Measurements from ENCODE around the gene GSTM1.
A peak's percentile ranks its signal among the peaks of the same experiment; 100 is the strongest.
"Not testable (repeated sequence)": the region's sequence is repeated elsewhere in the genome, so short reads cannot be mapped to it uniquely, and the experiment has no call there.

The GSTM1 gene

GRCh38 chr1:109660691-109661026 is 27.0 kb upstream of the GSTM1 start:
- DNase-seq (ENCODE audit: low spot score) = not testable (repeated sequence)

GRCh38 chr1:109661391-109661790 is 26.2 kb upstream of the GSTM1 start:
- no peak for DNase-seq (ENCODE audit: low spot score)

GRCh38 chr1:109664671-109665070 is 22.9 kb upstream of the GSTM1 start:
- no peak for DNase-seq (ENCODE audit: low spot score)

GRCh38 chr1:109667452-109668122 is 20.0 kb upstream of the GSTM1 start, which contains the start of gene GSTM2:
Gene GSTM2 (plus strand): TSS chr1:109668057. CDS start chr1:109668116, 59 bp downstream.
- DNase-seq (ENCODE audit: low spot score) = peak; percentile 93

GRCh38 chr1:109668123-109668775 is 19.4 kb upstream of the GSTM1 start:
- no peak for DNase-seq (ENCODE audit: low spot score)

GRCh38 chr1:109669246-109669948 is 18.2 kb upstream of the GSTM1 start:
- DNase-seq (ENCODE audit: low spot score) = no peak

GRCh38 chr1:109669949-109670302 is 17.7 kb upstream of the GSTM1 start:
- not testable (repeated sequence) for DNase-seq (ENCODE audit: low spot score)

GRCh38 chr1:109671067-109671466 is 16.6 kb upstream of the GSTM1 start:
- peak; percentile 0 for DNase-seq (ENCODE audit: low spot score)

GRCh38 chr1:109673861-109674260 is 13.8 kb upstream of the GSTM1 start:
- not testable (repeated sequence) for DNase-seq (ENCODE audit: low spot score)

- not testable (repeated sequence) for DNase-seq (ENCODE audit: low spot score)
These were observed 10.8 kb upstream of the GSTM1 start for GRCh38 chr1:109676683-109677381.

- no peak for DNase-seq (ENCODE audit: low spot score)
These were observed 10.2 kb upstream of the GSTM1 start for GRCh38 chr1:109677459-109677858.

GRCh38 chr1:109678637-109679036 is 9.0 kb upstream of the GSTM1 start:
- not testable (repeated sequence) for DNase-seq (ENCODE audit: low spot score)

GRCh38 chr1:109684777-109685176 is 2.8 kb upstream of the GSTM1 start:
- DNase-seq (ENCODE audit: low spot score) = not testable (repeated sequence)

- DNase-seq (ENCODE audit: low spot score) = not testable (repeated sequence)
These were observed 2.2 kb upstream of the GSTM1 start for GRCh38 chr1:109685399-109685798.

- DNase-seq (ENCODE audit: low spot score) = not testable (repeated sequence)
These were observed 1.7 kb upstream of the GSTM1 start for GRCh38 chr1:109685890-109686289.

- not testable (repeated sequence) for DNase-seq (ENCODE audit: low spot score)
These were observed 508 bp upstream of the GSTM1 start for GRCh38 chr1:109687109-109687508.

- no peak for DNase-seq (ENCODE audit: low spot score)
These were observed 2.3 kb downstream of the GSTM1 start for GRCh38 chr1:109689844-109690405.

GRCh38 chr1:109691759-109692158 is 4.1 kb downstream of the GSTM1 start:
- no peak for DNase-seq (ENCODE audit: low spot score)

GRCh38 chr1:109694400-109694799 is 6.8 kb downstream of the GSTM1 start:
- DNase-seq (ENCODE audit: low spot score) = not testable (repeated sequence)

GRCh38 chr1:109695138-109695537 is 7.5 kb downstream of the GSTM1 start:
- DNase-seq (ENCODE audit: low spot score) = not testable (repeated sequence)

- no peak for DNase-seq (ENCODE audit: low spot score)
These were observed 9.4 kb downstream of the GSTM1 start for GRCh38 chr1:109697066-109697465.

- not testable (repeated sequence) for DNase-seq (ENCODE audit: low spot score)
These were observed 10.2 kb downstream of the GSTM1 start for GRCh38 chr1:109697861-109698260.
